Mammary epithelial cell (primary cell): ENCODE data around the gene N4BP2.

Experiments
- EZH2 ChIP-seq: IDR thresholded peaks from 2 replicates; pipeline ENCODE4 v1.6.1; 2012; ENCODE audit warnings: low read length, inconsistent platforms, borderline replicate concordance
- TF ChIP-seq, protein P1 (sequence below), 2 donors: IDR thresholded peaks in 1 of 2; conservative IDR thresholded peaks in 1 of 2; 2 replicates each; pipeline ENCODE4 v1.5.1; 2011 to 2012; ENCODE audit warnings: inconsistent platforms in 2 of 2, low read length in 2 of 2, mild to moderate bottlenecking in 2 of 2, control low read depth in 1 of 2, low read depth in 1 of 2; ENCODE audit not compliant: insufficient read depth in 1 of 2; ENCODE audit errors: extremely low read depth in 1 of 2

DNA sequence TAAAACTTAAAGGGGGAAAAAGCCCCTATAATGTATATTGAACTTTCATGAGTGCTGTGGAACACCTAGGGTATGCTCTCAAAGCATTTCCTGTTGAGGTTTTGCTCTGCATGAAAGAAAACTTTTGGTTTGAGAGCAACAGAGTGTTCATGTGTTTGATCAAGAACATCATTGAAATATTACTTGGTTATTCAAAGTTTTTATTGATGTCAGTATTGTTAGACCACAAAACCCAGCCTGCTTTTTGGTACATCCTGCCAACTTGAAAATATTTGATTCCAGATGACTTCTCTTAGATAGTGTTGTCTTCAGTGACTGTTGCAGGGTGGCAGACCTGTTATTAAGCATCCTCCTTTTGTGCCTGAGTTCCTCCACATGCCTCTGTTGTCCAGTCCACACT, 68.0 kb downstream of the N4BP2 start:
- no peak for TF ChIP-seq EZH2
- TF ChIP-seq, protein P1, sequence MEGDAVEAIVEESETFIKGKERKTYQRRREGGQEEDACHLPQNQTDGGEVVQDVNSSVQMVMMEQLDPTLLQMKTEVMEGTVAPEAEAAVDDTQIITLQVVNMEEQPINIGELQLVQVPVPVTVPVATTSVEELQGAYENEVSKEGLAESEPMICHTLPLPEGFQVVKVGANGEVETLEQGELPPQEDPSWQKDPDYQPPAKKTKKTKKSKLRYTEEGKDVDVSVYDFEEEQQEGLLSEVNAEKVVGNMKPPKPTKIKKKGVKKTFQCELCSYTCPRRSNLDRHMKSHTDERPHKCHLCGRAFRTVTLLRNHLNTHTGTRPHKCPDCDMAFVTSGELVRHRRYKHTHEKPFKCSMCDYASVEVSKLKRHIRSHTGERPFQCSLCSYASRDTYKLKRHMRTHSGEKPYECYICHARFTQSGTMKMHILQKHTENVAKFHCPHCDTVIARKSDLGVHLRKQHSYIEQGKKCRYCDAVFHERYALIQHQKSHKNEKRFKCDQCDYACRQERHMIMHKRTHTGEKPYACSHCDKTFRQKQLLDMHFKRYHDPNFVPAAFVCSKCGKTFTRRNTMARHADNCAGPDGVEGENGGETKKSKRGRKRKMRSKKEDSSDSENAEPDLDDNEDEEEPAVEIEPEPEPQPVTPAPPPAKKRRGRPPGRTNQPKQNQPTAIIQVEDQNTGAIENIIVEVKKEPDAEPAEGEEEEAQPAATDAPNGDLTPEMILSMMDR (conservative IDR thresholded peaks at IDR 0.05 in 1 of 2, IDR thresholded peaks at IDR 0.05 in 1 of 2; ENCODE audit: extremely low read depth in 1 of 2, insufficient read depth in 1 of 2, low read depth in 1 of 2, low read length in 2 of 2): no peak
